ENCODE data around the gene GAMT.

The GAMT gene

GRCh38 chr19:1410789-1411188 is 9.4 kb upstream of the GAMT start:
- peaks cover 32% of the 10 kb centered on the region for H3K4me1 ChIP-seq (ENCODE audit: control insufficient read depth, insufficient read depth, low read length)
- H3K27me3 ChIP-seq (ENCODE audit: control insufficient read depth, insufficient read depth, low read length, poor library complexity, severe bottlenecking): no peaks in the 10 kb centered on the region
- no peak overlapping the region for H3K27ac ChIP-seq (ENCODE audit: insufficient read depth, low read depth, low read length, poor library complexity, severe bottlenecking)
- H3K9me3 ChIP-seq (ENCODE audit: control insufficient read depth, low read length): no peaks in the 10 kb centered on the region
- no peak overlapping the region for H3K4me3 ChIP-seq (ENCODE audit: insufficient read depth, low read depth, low read length)
- no peaks in the 10 kb centered on the region for H3K36me3 ChIP-seq (ENCODE audit: control insufficient read depth, insufficient read depth, low read length)
- WGBS, 2 experiments: 94 to 95% methylated on average over 9 of the region's 9 CpGs

DNA sequence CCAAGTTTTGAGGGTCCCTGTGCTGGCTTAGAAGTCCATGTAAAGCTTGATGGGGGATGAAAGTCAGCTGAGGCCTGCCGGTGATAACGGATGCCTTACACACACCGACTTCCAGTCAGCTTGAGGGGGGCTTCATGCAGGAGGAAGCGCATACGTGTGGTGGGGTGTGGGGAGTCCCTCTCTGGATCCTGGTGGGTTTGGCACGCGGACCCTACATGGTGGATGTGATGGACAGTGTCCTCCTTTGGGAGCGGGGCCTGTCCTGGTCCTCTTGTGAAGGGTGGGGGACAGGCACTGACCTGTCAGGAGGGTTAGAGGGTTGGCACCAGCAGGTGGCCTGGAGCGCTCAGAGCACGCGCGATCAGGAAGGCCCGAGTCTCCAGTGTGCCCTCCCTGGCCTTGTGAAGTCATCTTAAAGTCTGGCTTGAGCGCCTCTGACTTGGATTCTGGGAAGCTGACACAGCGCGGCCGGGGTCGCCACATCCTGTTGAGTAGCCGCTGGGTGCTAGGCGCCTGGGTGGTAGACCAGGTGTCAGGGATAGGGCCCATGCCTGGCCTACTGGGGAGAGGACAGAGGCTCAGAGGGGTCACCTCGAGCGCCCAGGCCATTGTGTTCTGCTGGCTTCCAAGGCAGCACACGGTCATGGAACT is 8.9 kb upstream of the GAMT start:
- no peaks in the 10 kb centered on the region for H3K9me3 ChIP-seq (ENCODE audit: control insufficient read depth, low read length)
- H3K36me3 ChIP-seq (ENCODE audit: control insufficient read depth, insufficient read depth, low read length): no peaks in the 10 kb centered on the region
- no peak overlapping the region for H3K27ac ChIP-seq (ENCODE audit: insufficient read depth, low read depth, low read length, poor library complexity, severe bottlenecking)
- WGBS, 2 experiments: 91 to 94% methylated on average over 23 of the region's 23 CpGs
- no peak overlapping the region for H3K4me3 ChIP-seq (ENCODE audit: insufficient read depth, low read depth, low read length)
- H3K27me3 ChIP-seq (ENCODE audit: control insufficient read depth, insufficient read depth, low read length, poor library complexity, severe bottlenecking): no peaks in the 10 kb centered on the region
- peaks cover 28% of the 10 kb centered on the region for H3K4me1 ChIP-seq (ENCODE audit: control insufficient read depth, insufficient read depth, low read length)

- WGBS, 2 experiments: 87 to 88% methylated on average over 33 of the region's 33 CpGs
- Histone ChIP-seq H3K36me3 (ENCODE audit: control insufficient read depth, insufficient read depth, low read length) (no peaks in the 10 kb centered on the region), H3K4me3 (ENCODE audit: insufficient read depth, low read depth, low read length) (peak overlapping the region; percentile 92), H3K4me1 (ENCODE audit: control insufficient read depth, insufficient read depth, low read length) (peaks cover 28% of the 10 kb centered on the region), H3K9me3 (ENCODE audit: control insufficient read depth, low read length) (no peaks in the 10 kb centered on the region), H3K27ac (ENCODE audit: insufficient read depth, low read depth, low read length, poor library complexity, severe bottlenecking) (no peak overlapping the region), H3K27me3 (ENCODE audit: control insufficient read depth, insufficient read depth, low read length, poor library complexity, severe bottlenecking) (no peaks in the 10 kb centered on the region)
These were observed 8.1 kb upstream of the GAMT start for GRCh38 chr19:1409204-1410005.

DNA sequence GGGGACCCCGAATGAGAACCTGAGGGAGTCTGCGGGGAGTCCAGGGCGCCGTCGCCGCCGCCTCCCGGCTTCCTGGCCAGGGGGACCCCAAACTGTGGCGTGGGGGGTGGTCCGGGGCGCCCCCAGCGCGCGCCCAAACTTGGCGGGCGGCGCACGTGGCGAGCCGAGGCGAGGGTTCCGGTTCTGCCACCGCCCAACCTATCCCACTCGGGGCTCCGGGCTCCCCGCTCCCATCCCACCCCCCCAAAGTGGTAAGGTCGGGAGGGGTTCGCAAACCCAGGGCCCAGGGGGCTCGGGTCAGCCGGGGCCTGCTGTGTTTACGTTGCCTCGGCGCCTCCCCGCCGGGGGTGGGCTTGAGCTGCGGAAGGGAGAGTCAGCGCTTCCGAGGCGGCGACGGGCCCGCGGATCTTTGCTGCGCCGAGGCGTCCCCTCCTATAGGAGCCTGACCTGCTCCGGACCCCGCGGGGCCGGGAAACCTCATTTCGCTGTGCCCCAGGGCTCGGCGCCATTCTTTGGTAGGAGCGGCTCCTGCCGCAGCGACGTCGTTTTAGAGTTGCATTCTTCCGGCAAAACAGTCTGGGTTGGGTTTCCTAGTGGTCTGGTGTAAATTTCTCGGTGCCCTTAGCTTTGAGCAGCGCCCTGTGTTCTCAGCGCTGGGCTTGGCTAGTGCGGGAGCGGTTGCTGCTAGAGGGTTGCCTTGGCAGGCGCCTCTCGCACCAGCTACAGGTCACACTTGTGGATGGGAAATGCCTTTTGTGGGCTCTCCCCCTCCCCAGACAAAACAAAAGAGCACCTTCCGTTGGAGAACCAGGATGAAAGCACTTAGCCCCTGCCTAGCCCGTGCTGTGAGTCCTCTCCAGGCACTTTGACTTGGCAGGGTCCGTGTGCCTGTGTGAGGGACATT is 7.2 kb upstream of the GAMT start:
- Histone ChIP-seq H3K27me3 (ENCODE audit: control insufficient read depth, insufficient read depth, low read length, poor library complexity, severe bottlenecking) (no peaks in the 10 kb centered on the region), H3K36me3 (ENCODE audit: control insufficient read depth, insufficient read depth, low read length) (no peaks in the 10 kb centered on the region), H3K4me1 (ENCODE audit: control insufficient read depth, insufficient read depth, low read length) (peaks cover 28% of the 10 kb centered on the region), H3K27ac (ENCODE audit: insufficient read depth, low read depth, low read length, poor library complexity, severe bottlenecking) (no peak overlapping the region), H3K9me3 (ENCODE audit: control insufficient read depth, low read length) (no peaks in the 10 kb centered on the region), H3K4me3 (ENCODE audit: insufficient read depth, low read depth, low read length) (peak overlapping the region; percentile 92)
- 2% methylated on average over 69 of the region's 69 CpGs for WGBS, 2 experiments

GRCh38 chr19:1407528-1408299 is 6.4 kb upstream of the GAMT start, which contains the start of gene DAZAP1:
DAZAP1 (plus strand) TSS chr19:1407586; CDS start chr19:1407774, 188 bp downstream.
- H3K27ac ChIP-seq (ENCODE audit: insufficient read depth, low read depth, low read length, poor library complexity, severe bottlenecking): no peak within 1 kb of the TSS
- no peaks in the 10 kb centered on the region for H3K27me3 ChIP-seq (ENCODE audit: control insufficient read depth, insufficient read depth, low read length, poor library complexity, severe bottlenecking)
- H3K4me3 ChIP-seq (ENCODE audit: insufficient read depth, low read depth, low read length): peak within 1 kb of the TSS; percentile 92
- WGBS, 2 experiments: 0% methylated on average over 121 of the region's 121 CpGs
- H3K36me3 ChIP-seq (ENCODE audit: control insufficient read depth, insufficient read depth, low read length): no peaks in the 10 kb centered on the region
- no peaks in the 10 kb centered on the region for H3K9me3 ChIP-seq (ENCODE audit: control insufficient read depth, low read length)
- H3K4me1 ChIP-seq (ENCODE audit: control insufficient read depth, insufficient read depth, low read length): peaks cover 28% of the 10 kb centered on the region

GRCh38 chr19:1406774-1407527 is 5.6 kb upstream of the GAMT start:
- Histone ChIP-seq H3K36me3 (ENCODE audit: control insufficient read depth, insufficient read depth, low read length) (no peaks in the 10 kb centered on the region), H3K27ac (ENCODE audit: insufficient read depth, low read depth, low read length, poor library complexity, severe bottlenecking) (no peak overlapping the region), H3K4me1 (ENCODE audit: control insufficient read depth, insufficient read depth, low read length) (peaks cover 28% of the 10 kb centered on the region), H3K4me3 (ENCODE audit: insufficient read depth, low read depth, low read length) (peak overlapping the region; percentile 92), H3K9me3 (ENCODE audit: control insufficient read depth, low read length) (no peaks in the 10 kb centered on the region), H3K27me3 (ENCODE audit: control insufficient read depth, insufficient read depth, low read length, poor library complexity, severe bottlenecking) (no peaks in the 10 kb centered on the region)
- WGBS, 2 experiments: 1% methylated on average over 72 of the region's 72 CpGs

DNA sequence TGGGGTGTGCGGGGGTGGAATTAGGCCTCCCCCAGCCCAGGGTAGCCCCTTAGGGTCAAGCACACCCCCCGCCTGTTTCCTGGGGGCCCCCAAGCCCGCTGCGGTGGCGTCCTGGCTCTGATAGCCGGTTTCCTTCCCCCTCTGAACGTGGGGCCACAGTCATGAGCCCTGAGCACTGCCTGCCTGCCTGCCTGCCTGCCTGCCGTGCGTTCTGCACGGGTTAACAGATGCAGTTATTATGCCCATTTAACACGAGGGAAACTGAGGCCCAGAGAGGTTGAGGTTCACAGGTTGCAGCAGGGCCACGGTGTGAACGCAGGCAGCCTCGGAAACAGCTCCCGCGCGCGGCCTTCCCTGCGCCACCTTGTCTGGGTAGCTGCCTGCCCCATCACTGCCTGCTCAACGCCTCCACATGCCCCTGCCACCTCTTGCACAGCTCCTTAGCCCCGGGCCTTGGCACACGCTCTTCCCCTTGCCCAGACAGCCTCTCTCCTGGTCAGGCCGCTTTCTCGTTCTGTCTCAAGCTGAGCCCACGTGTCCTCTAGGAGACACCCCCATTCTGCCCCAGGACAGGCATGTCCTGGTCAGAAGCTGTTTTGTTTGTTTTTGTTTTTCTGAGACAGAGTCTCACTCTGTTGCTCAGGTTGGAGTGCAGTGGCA is 1.2 kb upstream of the GAMT start:
- H3K4me1 ChIP-seq (ENCODE audit: control insufficient read depth, insufficient read depth, low read length): no peaks in the 10 kb centered on the region
- 90% methylated on average over 25 of the region's 25 CpGs for WGBS, 2 experiments
- no peak overlapping the region for H3K4me3 ChIP-seq (ENCODE audit: insufficient read depth, low read depth, low read length)

DNA sequence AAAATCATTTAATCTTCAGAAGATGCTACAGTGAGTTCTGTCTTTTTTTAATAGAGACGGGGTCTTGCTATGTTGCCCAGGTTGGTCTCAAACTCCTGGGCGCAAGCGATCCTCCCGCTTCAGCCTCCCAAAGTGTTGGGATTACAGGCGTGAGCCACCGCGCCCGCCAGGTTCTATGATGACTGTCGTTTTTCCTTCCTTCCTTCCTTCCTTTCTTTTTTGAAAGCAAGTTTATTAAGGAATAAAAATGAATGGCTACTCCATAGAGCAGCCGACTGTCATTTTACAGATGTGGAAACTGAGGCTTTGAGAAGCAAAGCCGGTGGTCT is 511 bp upstream of the GAMT start:
- no peak overlapping the region for H3K27ac ChIP-seq (ENCODE audit: insufficient read depth, low read depth, low read length, poor library complexity, severe bottlenecking)

More for the DNA sequence above, 1.2 kb upstream of the GAMT start:
- H3K9me3 ChIP-seq (ENCODE audit: control insufficient read depth, low read length): no peaks in the 10 kb centered on the region
- peaks cover 4% of the 10 kb centered on the region for H3K27me3 ChIP-seq (ENCODE audit: control insufficient read depth, insufficient read depth, low read length, poor library complexity, severe bottlenecking)
- no peaks in the 10 kb centered on the region for H3K36me3 ChIP-seq (ENCODE audit: control insufficient read depth, insufficient read depth, low read length)
- no peak overlapping the region for H3K27ac ChIP-seq (ENCODE audit: insufficient read depth, low read depth, low read length, poor library complexity, severe bottlenecking)

More for the DNA sequence above, 511 bp upstream of the GAMT start:
- Histone ChIP-seq H3K27me3 (ENCODE audit: control insufficient read depth, insufficient read depth, low read length, poor library complexity, severe bottlenecking) (peaks cover 4% of the 10 kb centered on the region), H3K4me1 (ENCODE audit: control insufficient read depth, insufficient read depth, low read length) (no peaks in the 10 kb centered on the region), H3K36me3 (ENCODE audit: control insufficient read depth, insufficient read depth, low read length) (no peaks in the 10 kb centered on the region), H3K9me3 (ENCODE audit: control insufficient read depth, low read length) (no peaks in the 10 kb centered on the region), H3K4me3 (ENCODE audit: insufficient read depth, low read depth, low read length) (peak overlapping the region; percentile 68)
- WGBS, 2 experiments: 86 to 88% methylated on average over 11 of the region's 11 CpGs
